ENCODE results near the gene SPTBN1.

DNA sequence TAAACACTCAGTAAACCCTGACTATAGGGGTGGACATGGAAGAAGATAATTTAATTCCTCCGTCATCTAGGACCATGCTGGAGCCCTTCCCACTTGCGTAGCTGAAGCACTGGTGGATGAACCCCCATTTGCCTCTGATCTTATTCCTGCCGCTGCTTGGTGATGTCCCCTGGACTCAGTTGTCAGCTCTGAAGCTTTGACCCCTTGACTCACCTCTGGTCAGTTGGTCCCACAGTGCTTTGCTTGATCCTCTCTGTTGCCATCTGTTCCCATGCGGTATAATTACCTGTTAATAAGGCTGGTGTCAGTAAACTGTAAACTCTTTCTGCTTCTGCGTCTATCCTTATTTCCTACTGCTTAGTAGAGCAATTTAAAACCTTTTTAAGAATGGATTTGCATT is 126.9 kb downstream of the SPTBN1 start:
- TF ChIP-seq, protein P1, sequence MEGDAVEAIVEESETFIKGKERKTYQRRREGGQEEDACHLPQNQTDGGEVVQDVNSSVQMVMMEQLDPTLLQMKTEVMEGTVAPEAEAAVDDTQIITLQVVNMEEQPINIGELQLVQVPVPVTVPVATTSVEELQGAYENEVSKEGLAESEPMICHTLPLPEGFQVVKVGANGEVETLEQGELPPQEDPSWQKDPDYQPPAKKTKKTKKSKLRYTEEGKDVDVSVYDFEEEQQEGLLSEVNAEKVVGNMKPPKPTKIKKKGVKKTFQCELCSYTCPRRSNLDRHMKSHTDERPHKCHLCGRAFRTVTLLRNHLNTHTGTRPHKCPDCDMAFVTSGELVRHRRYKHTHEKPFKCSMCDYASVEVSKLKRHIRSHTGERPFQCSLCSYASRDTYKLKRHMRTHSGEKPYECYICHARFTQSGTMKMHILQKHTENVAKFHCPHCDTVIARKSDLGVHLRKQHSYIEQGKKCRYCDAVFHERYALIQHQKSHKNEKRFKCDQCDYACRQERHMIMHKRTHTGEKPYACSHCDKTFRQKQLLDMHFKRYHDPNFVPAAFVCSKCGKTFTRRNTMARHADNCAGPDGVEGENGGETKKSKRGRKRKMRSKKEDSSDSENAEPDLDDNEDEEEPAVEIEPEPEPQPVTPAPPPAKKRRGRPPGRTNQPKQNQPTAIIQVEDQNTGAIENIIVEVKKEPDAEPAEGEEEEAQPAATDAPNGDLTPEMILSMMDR (IDR thresholded peaks at IDR 0.05; ENCODE audit: poor library complexity): no peak
- no peak for TF ChIP-seq EZH2 (IDR thresholded peaks at IDR 0.05; ENCODE audit: borderline replicate concordance)
